Measurements from ENCODE around the gene BCLAF1. TPM values are rescaled to one million over a fixed set of nuclear protein-coding genes. Genes with fewer than 3 reads are reported as not detected.

Gene BCLAF1
- polyA plus RNA-seq, 1 donor: 121 TPM

- no peaks in the 10 kb centered on the region for H3K27me3 ChIP-seq (ENCODE audit: control insufficient read depth, insufficient read depth, low read length)
- no peaks in the 10 kb centered on the region for H3K36me3 ChIP-seq (ENCODE audit: control insufficient read depth, insufficient read depth, low read length)
- DNase-seq: no peak
- no peak overlapping the region for H3K4me3 ChIP-seq (ENCODE audit: low read length)
- no peaks in the 10 kb centered on the region for H3K9me3 ChIP-seq (ENCODE audit: control insufficient read depth, low read depth, low read length)
- 95% methylated on average over 3 of the region's 4 CpGs for WGBS (ENCODE audit: insufficient coverage, low lambda C conversion rate)
- no peak overlapping the region for H3K27ac ChIP-seq (ENCODE audit: low read length)
- no peaks in the 10 kb centered on the region for H3K4me1 ChIP-seq (ENCODE audit: control insufficient read depth, insufficient read depth, low read length)
These were observed 80.9 kb downstream of the BCLAF1 start for GRCh38 chr6:136208783-136209182.

Other genes starting within 250 kb of the BCLAF1 start
- gene MTFR2, start 39.5 kb downstream of the BCLAF1 start, polyA plus RNA-seq: 2.4 TPM

Measured in large intestine (tissue), 3 donors.